GM12878 (cell line): ENCODE results near the gene TCP1. TPM values are rescaled to one million over a fixed set of nuclear protein-coding genes. Genes with fewer than 3 reads are reported as not detected.

Source experiments
- ATAC-seq: fragments of 200-7000 bp; cut with Tn5 transposase; 3 replicates; pipeline ENCODE4 v1.9.1; 2020; ENCODE audit warnings: mild to moderate bottlenecking, moderate library complexity
- BruUV-seq: library from RNA; stranded (reverse); fragments of 400-500 nt; replicated peaks from 2 replicates; lab custom pipeline; 2021; lab: Mats Ljungman, UMichigan
- CTCF ChIA-PET: fragments of 300-600 bp; sonication (Branson Sonifier 250); formaldehyde crosslinking; extraction: SDS; loops from one replicate; lab custom pipeline; 2021; ENCODE audit warnings: inconsistent platforms; lab: Yijun Ruan, JAX
- POLR2A ChIA-PET: fragments of 350-600 bp; formaldehyde crosslinking; extraction: SDS; loops from one replicate; lab custom pipeline; 2021; ENCODE audit warnings: inconsistent platforms; lab: Charles Lee
- RAD21 ChIA-PET: fragments of 300-600 bp; sonication (Branson Sonifier 250); formaldehyde crosslinking; loops from one replicate; lab custom pipeline; 2023; ENCODE audit warnings: antibody characterized with exemption; ENCODE audit not compliant: unreplicated experiment; lab: Charles Lee
- SMC1A ChIA-PET: fragments of 300-600 bp; sonication (Branson Sonifier 250); formaldehyde crosslinking; loops from one replicate; lab custom pipeline; 2023; ENCODE audit not compliant: unreplicated experiment, uncharacterized antibody; lab: Charles Lee
- DNase-seq: peaks from one replicate; pipeline ENCODE4 v3.0.0-alpha.2; 2011; ENCODE audit warnings: low read depth, low spot score
- FAIRE-seq: peaks from 3 replicates; lab custom pipeline; 2011; peaks lifted over from hg19 to GRCh38; lab: Jason Lieb, UNC
- H2AFZ ChIP-seq: 2 replicates; pipeline ENCODE4 v1.6.0; 2011; ENCODE audit warnings: low read depth, low read length, control low read depth; ENCODE audit not compliant: control insufficient read depth
- H3K27ac ChIP-seq: 2 replicates; pipeline ENCODE4 v1.5.1; 2011; ENCODE audit warnings: control low read depth; ENCODE audit not compliant: control insufficient read depth, insufficient read depth
- H3K27me3 ChIP-seq, 2 experiments: replicated peaks in 1 of 2; 2 replicates each; pipeline versions ENCODE4 v1.6.0 to v1.6.1; 2011; ENCODE audit warnings: low read length in 1 of 2; ENCODE audit not compliant: control insufficient read depth in 2 of 2, insufficient read depth in 2 of 2
- H3K36me3 ChIP-seq, 2 experiments: 2 replicates each; pipeline ENCODE4 v1.5.1; 2011; ENCODE audit warnings: low read length in 1 of 2; ENCODE audit not compliant: control insufficient read depth in 2 of 2, insufficient read depth in 2 of 2
- H3K4me1 ChIP-seq: 2 replicates; pipeline ENCODE4 v1.6.1; 2011; ENCODE audit warnings: mild to moderate bottlenecking, low read length, moderate library complexity, mixed read lengths; ENCODE audit not compliant: control insufficient read depth, insufficient read depth
- H3K4me2 ChIP-seq: 2 replicates; pipeline ENCODE4 v1.6.0; 2011; ENCODE audit warnings: control low read depth; ENCODE audit not compliant: control insufficient read depth, insufficient read depth
- H3K4me3 ChIP-seq: fragments of 200-600 bp; sonication (generic); 2 replicates; pipeline ENCODE4 v1.5.1; 2016
- H3K79me2 ChIP-seq: 2 replicates; pipeline ENCODE4 v1.6.0; 2011; ENCODE audit warnings: low read length; ENCODE audit not compliant: control insufficient read depth, insufficient read depth
- H3K9ac ChIP-seq: 2 replicates; pipeline ENCODE4 v1.8.0; 2011; ENCODE audit warnings: low read length, control low read depth, mixed read lengths; ENCODE audit not compliant: control insufficient read depth, insufficient read depth
- H3K9me3 ChIP-seq: replicated peaks from 3 replicates; pipeline ENCODE4 v1.5.1; 2011; ENCODE audit warnings: mild to moderate bottlenecking, low read length; ENCODE audit not compliant: control insufficient read depth, insufficient read depth
- H4K20me1 ChIP-seq: 2 replicates; pipeline ENCODE4 v1.6.0; 2011; ENCODE audit not compliant: control insufficient read depth, insufficient read depth
- BRCA1 ChIP-seq: IDR thresholded peaks from 2 replicates; pipeline ENCODE4 v1.6.1; 2011; ENCODE audit warnings: low read depth, low read length, improper control_type of control experiment
- CHD4 ChIP-seq: fragments of 200-600 bp; sonication (generic); IDR thresholded peaks from 2 replicates; pipeline ENCODE4 v1.6.1; 2016; ENCODE audit warnings: mild to moderate bottlenecking
- FOS ChIP-seq: IDR thresholded peaks from 3 replicates; pipeline ENCODE4 v1.6.1; 2011; ENCODE audit warnings: borderline replicate concordance; ENCODE audit not compliant: insufficient read length; ENCODE audit errors: extremely low read depth
- HCFC1 ChIP-seq: fragments of 150-350 bp; IDR thresholded peaks from 2 replicates; pipeline ENCODE4 v1.6.1; 2014; ENCODE audit warnings: low read length
- HDGF ChIP-seq: fragments of 450-650 bp; IDR thresholded peaks from 2 replicates; pipeline ENCODE4 v1.6.1; 2016; ENCODE audit warnings: antibody characterized with exemption
- MTA3 ChIP-seq: IDR thresholded peaks from 2 replicates; pipeline ENCODE4 v1.6.1; 2012; ENCODE audit warnings: low read length, inconsistent platforms, borderline replicate concordance
- NBN ChIP-seq: fragments of 450-650 bp; IDR thresholded peaks from 2 replicates; pipeline ENCODE4 v1.6.1; 2016
- PAX8 ChIP-seq: fragments of 450-650 bp; IDR thresholded peaks from 2 replicates; pipeline ENCODE4 v1.6.1; 2017; ENCODE audit warnings: mild to moderate bottlenecking, moderate library complexity
- PKNOX1 ChIP-seq: fragments of 450-650 bp; IDR thresholded peaks from 2 replicates; pipeline ENCODE4 v1.6.1; 2016; ENCODE audit warnings: mild to moderate bottlenecking
- RCOR1 ChIP-seq: conservative IDR thresholded peaks from 2 replicates; pipeline ENCODE4 v1.6.1; 2012; ENCODE audit warnings: low read depth, low read length, improper control_type of control experiment
- SKIL ChIP-seq: fragments of 450-650 bp; IDR thresholded peaks from 2 replicates; pipeline ENCODE4 v1.6.1; 2017; ENCODE audit warnings: mild to moderate bottlenecking, low read depth, inconsistent platforms; ENCODE audit not compliant: poor library complexity, severe bottlenecking
- SREBF1 ChIP-seq: IDR thresholded peaks from 2 replicates; pipeline ENCODE4 v1.6.1; 2012; ENCODE audit warnings: mild to moderate bottlenecking, low read length
- SREBF2 ChIP-seq: IDR thresholded peaks from 2 replicates; pipeline ENCODE4 v1.6.1; 2012; ENCODE audit warnings: mild to moderate bottlenecking, low read length
- USF2 ChIP-seq: IDR thresholded peaks from 2 replicates; pipeline ENCODE4 v1.6.1; 2011; ENCODE audit warnings: low read depth, low read length, improper control_type of control experiment, borderline replicate concordance
- ZNF622 ChIP-seq: fragments of 450-650 bp; IDR thresholded peaks from 2 replicates; pipeline ENCODE4 v1.6.1; 2017; ENCODE audit warnings: mild to moderate bottlenecking, inconsistent platforms
- WGBS: methylation state at CpG from one replicate; pipeline ENCODE4 v1.1.6; 2016; ENCODE audit warnings: low lambda C conversion rate; ENCODE audit not compliant: insufficient replicate concordance, insufficient coverage; ENCODE audit errors: missing lambda C conversion rate; 5-methylcytosine and 5-hydroxymethylcytosine counted together
- in situ Hi-C: fragments of 300-500 bp; cut with MboI; formaldehyde crosslinking; loops from 9 replicates; pipeline ENCODE4 v1.14.3; 2018; ENCODE audit warnings: mixed read lengths
- intact Hi-C: fragments of 100-400 bp; cut with micrococcal nuclease; formaldehyde crosslinking; loops from one replicate; pipeline ENCODE4 v1.14.2; 2022; ENCODE audit not compliant: unreplicated experiment
- polyA plus RNA-seq, 11 experiments: library from polyadenylated mRNA; depleted of rRNA in 4 of 11; unstranded in 6 of 11; stranded (reverse) in 5 of 11; fragments of >200 nt; fragmentation: Nextera tagmentation in 4 of 11; fragmentation: Illumina TruSeq in 1 of 11; extraction: Ambion mirVana in 4 of 11; extraction: Trizol in 1 of 11; gene quantifications; 1 replicate in 1 of 11; 2 replicates in 10 of 11; pipeline versions ENCODE4 v1.2.1 to v1.2.3, GENCODE V29; 2011 to 2016; ENCODE audit warnings: inconsistent platforms in 2 of 11, missing spikeins in 2 of 11, low read depth in 1 of 11
- total RNA-seq, 4 experiments: library from RNA; depleted of rRNA in 3 of 4; stranded (reverse); fragments of >200 nt in 3 of 4; fragmentation: Illumina TruSeq in 1 of 4; extraction: Trizol in 1 of 4; gene quantifications; 2 replicates each; pipeline versions ENCODE4 v1.2.1 to v1.2.3, GENCODE V29; 2013 to 2021

The TCP1 gene
- total and polyA plus RNA-seq, 10 of the 15 experiments (the other 5 are each of a cell fraction or from before 2014, with no cell fraction given), result 133 to 457 (median 306) TPM

GRCh38 chr6:159813781-159814180 is 24.4 kb upstream of the TCP1 start:
- no peak overlapping the region for H3K4me3 ChIP-seq
- no TSS peak for BruUV-seq
- TF ChIP-seq HCFC1 (no peak), SREBF1 (no peak), PAX8 (no peak), RCOR1 (no peak), USF2 (no peak), CHD4 (no peak), FOS (no peak), ZNF622 (no peak)
- DNase-seq (no peak), FAIRE-seq (no peak), ATAC-seq (no peak)
- in situ Hi-C loops, result no loop called here
- H3K4me1 ChIP-seq, result no peaks in the 10 kb centered on the region
- 62% methylated on average over 9 of the region's 9 CpGs for WGBS
- no peak overlapping the region for H3K4me2 ChIP-seq
- SMC1A ChIA-PET, result no interaction called here
- RAD21 ChIA-PET, result no interaction called here
- no peaks in the 10 kb centered on the region for H3K27me3 ChIP-seq
- no peaks in the 10 kb centered on the region for H3K36me3 ChIP-seq
- POLR2A ChIA-PET, result no interaction called here
- no peak overlapping the region for H3K27ac ChIP-seq
- H3K9me3 ChIP-seq, result no peaks in the 10 kb centered on the region
- CTCF ChIA-PET, result no interaction called here
- no peak overlapping the region for H3K9ac ChIP-seq
- H2AFZ ChIP-seq, result no peak overlapping the region
- H4K20me1 ChIP-seq, result no peaks in the 10 kb centered on the region
- H3K79me2 ChIP-seq, result no peaks in the 10 kb centered on the region
- intact Hi-C loops, result no loop called here

- in situ Hi-C loops (no loop called here), intact Hi-C loops (no loop called here)
- H3K27ac ChIP-seq, result no peak overlapping the region
- BruUV-seq, result no TSS peak
- H3K4me1 ChIP-seq, result no peaks in the 10 kb centered on the region
- DNase-seq, result peak; percentile 16
- H3K79me2 ChIP-seq, result no peaks in the 10 kb centered on the region
- peak overlapping the region; percentile 48 for H2AFZ ChIP-seq
- peak; percentile 7 for FAIRE-seq
- H3K4me3 ChIP-seq, result no peak overlapping the region
- POLR2A ChIA-PET, result no interaction called here
- no peaks in the 10 kb centered on the region for H3K27me3 ChIP-seq
- H3K4me2 ChIP-seq, result no peak overlapping the region; the same call in 1 of the 2 replicates
- H3K9ac ChIP-seq, result no peak overlapping the region; the same call in 1 of the 2 replicates
- no peaks in the 10 kb centered on the region for H3K9me3 ChIP-seq
- 31% methylated on average over 4 of the region's 4 CpGs for WGBS
- RAD21 ChIA-PET, result interaction anchor here (1.2 kb wide), 1 partner anchor 18 kb away, joined by 3 read pairs; no protein-coding TSS in a partner anchor
- CTCF ChIA-PET, result interaction anchor here (0.6 kb wide), 1 partner anchor 634 kb away, joined by 3 read pairs; no protein-coding TSS in a partner anchor
- SMC1A ChIA-PET, result interaction anchor here (1.2 kb wide), 1 partner anchor 21 kb away, joined by 3 read pairs; no protein-coding TSS in a partner anchor
- no peaks in the 10 kb centered on the region for H4K20me1 ChIP-seq
- peak; percentile 61 for ATAC-seq
- no peaks in the 10 kb centered on the region for H3K36me3 ChIP-seq
- TF ChIP-seq BRCA1, result no peak
- TF ChIP-seq NBN, result no peak
- TF ChIP-seq SKIL, result no peak
- no peak for TF ChIP-seq MTA3
- no peak for TF ChIP-seq SREBF2
- no peak for TF ChIP-seq PKNOX1
- TF ChIP-seq HDGF, result no peak
Observed at GRCh38 chr6:159809149-159809548, 19.7 kb upstream of the TCP1 start.
